Neutrophil (primary cell): ENCODE measurements around the gene SH2B3.

Experiments
- H3K27ac ChIP-seq: fragments of 200-600 bp; sonication (generic); 2 replicates; pipeline ENCODE4 v1.5.1; 2016; ENCODE audit warnings: mild to moderate bottlenecking, moderate library complexity
- H3K27me3 ChIP-seq: fragments of 200-600 bp; sonication (generic); 2 replicates; pipeline ENCODE4 v1.6.0; 2016; ENCODE audit warnings: mild to moderate bottlenecking
- H3K36me3 ChIP-seq: fragments of 200-600 bp; sonication (generic); 2 replicates; pipeline ENCODE4 v1.5.1; 2017
- H3K4me1 ChIP-seq, 2 experiments: fragments of 200-600 bp in 1 of 2; sonication (generic) in 1 of 2; 1 replicate in 1 of 2; 2 replicates in 1 of 2; pipeline versions ENCODE4 v1.5.1 to v1.6.1; 2013 to 2016; ENCODE audit warnings: low read depth in 1 of 2, low read length in 1 of 2, mild to moderate bottlenecking in 1 of 2, moderate library complexity in 1 of 2; ENCODE audit not compliant: control insufficient read depth in 1 of 2, insufficient read depth in 1 of 2
- H3K4me3 ChIP-seq, 2 experiments: fragments of 200-600 bp in 1 of 2; sonication (generic) in 1 of 2; 1 replicate in 1 of 2; 2 replicates in 1 of 2; pipeline ENCODE4 v1.5.1; 2013 to 2016; ENCODE audit warnings: low read depth in 1 of 2, low read length in 1 of 2, mild to moderate bottlenecking in 1 of 2, moderate library complexity in 1 of 2
- H3K9me3 ChIP-seq: fragments of 200-600 bp; sonication (generic); 2 replicates; pipeline ENCODE4 v1.5.1; 2016
- CTCF ChIP-seq: fragments of 200-600 bp; sonication (generic); IDR thresholded peaks from 2 replicates; pipeline ENCODE4 v1.5.1; 2016; ENCODE audit warnings: antibody characterized with exemption

SH2B3 gene

GRCh38 chr12:111377440-111377839 is 28.3 kb upstream of the SH2B3 start:
- Histone ChIP-seq H3K4me1 (no peaks in the 10 kb centered on the region), H3K9me3 (no peaks in the 10 kb centered on the region), H3K36me3 (no peaks in the 10 kb centered on the region), H3K4me3 (no peak overlapping the region), H3K27ac (no peak overlapping the region), H3K27me3 (no peaks in the 10 kb centered on the region)
- TF ChIP-seq CTCF: no peak

- H3K4me1 ChIP-seq: no peaks in the 10 kb centered on the region
- H3K4me3 ChIP-seq: no peak overlapping the region
- H3K9me3 ChIP-seq: no peaks in the 10 kb centered on the region
- TF ChIP-seq CTCF: no peak
- H3K27ac ChIP-seq: no peak overlapping the region
- H3K36me3 ChIP-seq: no peaks in the 10 kb centered on the region
- no peaks in the 10 kb centered on the region for H3K27me3 ChIP-seq
Measured at GRCh38 chr12:111379942-111380554, 25.7 kb upstream of the SH2B3 start.

DNA sequence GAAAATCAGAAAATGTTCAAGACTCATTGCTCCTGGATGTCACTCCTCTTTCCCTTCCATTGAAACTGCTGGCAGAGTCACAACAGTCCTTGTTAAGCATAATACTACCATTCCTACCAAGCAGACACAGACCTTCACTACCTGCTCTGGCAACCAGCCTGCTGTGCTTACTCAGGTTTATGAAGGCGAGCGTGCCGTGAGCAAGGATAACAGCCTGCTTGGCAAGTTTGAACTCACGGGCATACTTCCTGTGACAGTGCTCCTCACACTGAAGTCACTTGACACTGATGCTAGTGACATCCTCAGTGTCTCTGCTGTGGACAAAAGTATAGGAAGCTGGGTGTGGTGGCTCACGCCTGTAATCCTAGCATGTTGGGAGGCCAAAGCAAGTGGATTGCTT is 21.1 kb upstream of the SH2B3 start:
- Histone ChIP-seq H3K36me3 (no peaks in the 10 kb centered on the region), H3K27me3 (no peaks in the 10 kb centered on the region), H3K9me3 (no peaks in the 10 kb centered on the region), H3K27ac (no peak overlapping the region), H3K4me3 (no peak overlapping the region), H3K4me1 (no peaks in the 10 kb centered on the region)
- TF ChIP-seq CTCF: no peak

GRCh38 chr12:111386885-111387284 is 18.8 kb upstream of the SH2B3 start:
- no peak for TF ChIP-seq CTCF
- Histone ChIP-seq H3K4me1 (no peaks in the 10 kb centered on the region), H3K27me3 (no peaks in the 10 kb centered on the region), H3K4me3 (no peak overlapping the region), H3K9me3 (no peaks in the 10 kb centered on the region), H3K36me3 (no peaks in the 10 kb centered on the region), H3K27ac (no peak overlapping the region)

DNA sequence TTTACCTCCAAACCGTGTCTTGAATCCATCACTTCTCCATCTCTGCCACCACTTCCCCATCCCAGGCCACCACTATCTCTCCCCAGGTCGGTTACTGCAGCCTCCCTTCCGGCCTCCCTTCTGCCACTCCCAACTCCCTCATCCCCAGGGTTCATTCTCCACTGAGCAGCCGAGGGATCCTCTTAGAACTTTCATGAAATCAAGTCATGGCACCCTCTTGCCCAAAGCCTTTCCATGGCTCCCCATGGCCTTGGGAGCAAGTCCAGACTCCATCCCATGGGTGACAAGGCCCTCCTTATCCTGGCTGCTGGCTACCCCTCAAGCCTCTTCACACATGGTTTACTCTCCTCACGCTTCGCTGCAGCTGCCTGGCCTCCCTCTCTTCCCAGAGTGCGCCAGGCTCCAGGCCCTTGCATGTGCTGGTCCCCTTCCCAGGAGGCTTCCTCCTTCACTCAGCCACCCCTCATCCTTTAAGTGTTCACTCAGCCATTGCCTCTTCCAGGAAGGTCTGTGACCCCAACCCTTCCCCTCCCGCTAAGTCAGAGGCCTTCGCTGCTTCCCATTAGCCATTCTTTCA is 17.9 kb upstream of the SH2B3 start:
- H3K4me1 ChIP-seq: no peaks in the 10 kb centered on the region
- no peak overlapping the region for H3K27ac ChIP-seq
- H3K27me3 ChIP-seq: no peaks in the 10 kb centered on the region
- TF ChIP-seq CTCF: no peak
- no peaks in the 10 kb centered on the region for H3K36me3 ChIP-seq
- H3K9me3 ChIP-seq: no peaks in the 10 kb centered on the region
- no peak overlapping the region for H3K4me3 ChIP-seq
